Measurements from ENCODE around the gene TMED5.
"Not testable (repeated sequence)": the region's sequence is repeated elsewhere in the genome, so short reads cannot be mapped to it uniquely, and the experiment has no call there.

TMED5 gene

DNA sequence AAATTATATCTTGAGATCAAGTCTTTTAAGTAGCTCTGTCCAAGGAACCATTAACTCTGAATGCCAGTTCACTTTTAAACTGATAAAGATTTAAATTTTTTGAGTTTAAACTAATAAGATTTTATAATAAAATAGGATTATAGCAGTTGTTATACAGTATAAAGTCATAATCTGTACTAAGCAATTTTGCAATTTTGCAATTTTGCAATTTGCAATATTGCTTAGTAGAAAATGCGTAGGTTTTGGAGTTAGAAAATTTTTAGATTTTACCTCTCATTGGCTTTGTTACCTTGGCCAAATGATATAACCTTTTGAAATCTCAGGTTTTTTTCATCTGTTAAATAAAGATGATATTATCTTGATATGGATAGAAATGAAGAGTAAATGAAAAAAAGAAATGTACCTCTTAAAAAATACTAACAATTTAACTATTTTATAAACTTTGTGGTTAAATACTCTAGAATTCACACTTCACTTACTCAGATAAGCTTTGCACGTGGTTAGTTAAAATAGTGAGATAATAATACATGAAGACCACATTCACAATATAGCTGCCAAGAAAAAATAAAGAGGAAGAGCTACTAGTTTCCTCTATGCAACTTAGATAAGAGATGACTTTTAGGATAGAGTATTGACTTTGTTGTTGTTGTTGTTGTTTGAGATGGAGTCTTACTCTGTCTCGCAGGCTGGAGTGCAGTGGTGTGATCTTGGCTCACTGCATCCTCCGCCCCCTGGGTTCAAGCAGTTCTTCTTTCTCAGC, 14.2 kb upstream of the TMED5 start:
- DNase-seq (ENCODE audit: low read depth in 2 of 2): no peak
- no peak overlapping the region for H3K4me3 ChIP-seq (replicated peaks in 1 of 2; ENCODE audit: low read depth in 2 of 2, low read length in 2 of 2)
- TF ChIP-seq, protein P1, sequence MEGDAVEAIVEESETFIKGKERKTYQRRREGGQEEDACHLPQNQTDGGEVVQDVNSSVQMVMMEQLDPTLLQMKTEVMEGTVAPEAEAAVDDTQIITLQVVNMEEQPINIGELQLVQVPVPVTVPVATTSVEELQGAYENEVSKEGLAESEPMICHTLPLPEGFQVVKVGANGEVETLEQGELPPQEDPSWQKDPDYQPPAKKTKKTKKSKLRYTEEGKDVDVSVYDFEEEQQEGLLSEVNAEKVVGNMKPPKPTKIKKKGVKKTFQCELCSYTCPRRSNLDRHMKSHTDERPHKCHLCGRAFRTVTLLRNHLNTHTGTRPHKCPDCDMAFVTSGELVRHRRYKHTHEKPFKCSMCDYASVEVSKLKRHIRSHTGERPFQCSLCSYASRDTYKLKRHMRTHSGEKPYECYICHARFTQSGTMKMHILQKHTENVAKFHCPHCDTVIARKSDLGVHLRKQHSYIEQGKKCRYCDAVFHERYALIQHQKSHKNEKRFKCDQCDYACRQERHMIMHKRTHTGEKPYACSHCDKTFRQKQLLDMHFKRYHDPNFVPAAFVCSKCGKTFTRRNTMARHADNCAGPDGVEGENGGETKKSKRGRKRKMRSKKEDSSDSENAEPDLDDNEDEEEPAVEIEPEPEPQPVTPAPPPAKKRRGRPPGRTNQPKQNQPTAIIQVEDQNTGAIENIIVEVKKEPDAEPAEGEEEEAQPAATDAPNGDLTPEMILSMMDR (IDR thresholded peaks at IDR 0.05; ENCODE audit: low read depth, low read length): no peak

DNA sequence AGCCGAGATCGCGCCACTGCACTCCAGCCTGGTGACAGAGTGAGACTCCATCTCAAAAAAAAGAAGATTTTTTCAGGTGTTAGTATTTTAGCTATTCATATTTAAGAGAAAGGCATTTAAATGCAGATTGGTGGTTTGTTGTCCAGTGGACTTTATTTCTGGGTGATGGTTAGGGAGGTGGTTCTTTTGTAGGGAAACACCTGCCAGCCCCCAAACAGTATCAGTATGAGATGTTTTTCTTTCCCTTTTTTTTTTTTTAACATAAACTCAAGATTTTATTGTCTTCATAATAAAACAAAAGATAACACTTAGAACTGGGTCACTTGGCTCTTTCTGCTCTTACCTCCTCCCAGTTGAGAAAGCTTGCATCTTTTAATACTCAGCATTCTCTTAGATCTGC, 10.2 kb upstream of the TMED5 start:
- no peak overlapping the region for H3K4me3 ChIP-seq (replicated peaks in 1 of 2; ENCODE audit: low read depth in 2 of 2, low read length in 2 of 2)
- DNase-seq (ENCODE audit: low read depth in 2 of 2): no peak
- TF ChIP-seq, protein P1 (IDR thresholded peaks at IDR 0.05; ENCODE audit: low read depth, low read length): no peak

DNA sequence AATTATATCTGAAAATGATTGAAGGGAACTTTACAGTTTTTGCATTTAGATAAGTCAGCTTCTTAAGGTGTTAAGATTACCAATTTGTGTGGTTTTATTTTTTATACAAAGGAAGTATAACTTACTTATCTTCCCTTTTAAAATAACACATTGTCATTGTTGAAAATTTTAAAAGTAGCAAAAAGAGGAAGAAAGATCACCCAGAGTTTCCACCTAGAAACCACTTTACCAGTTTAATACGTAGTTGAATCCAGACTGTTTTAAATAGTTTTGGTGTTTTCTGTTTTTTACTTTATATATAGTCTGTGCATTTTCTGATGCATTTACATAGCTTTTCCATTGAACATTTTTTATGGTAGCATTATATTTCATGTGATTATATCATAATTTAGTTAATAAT, 6.5 kb upstream of the TMED5 start:
- TF ChIP-seq, protein P1 (IDR thresholded peaks at IDR 0.05; ENCODE audit: low read depth, low read length): no peak
- no peak for DNase-seq (ENCODE audit: low read depth in 2 of 2)

DNA sequence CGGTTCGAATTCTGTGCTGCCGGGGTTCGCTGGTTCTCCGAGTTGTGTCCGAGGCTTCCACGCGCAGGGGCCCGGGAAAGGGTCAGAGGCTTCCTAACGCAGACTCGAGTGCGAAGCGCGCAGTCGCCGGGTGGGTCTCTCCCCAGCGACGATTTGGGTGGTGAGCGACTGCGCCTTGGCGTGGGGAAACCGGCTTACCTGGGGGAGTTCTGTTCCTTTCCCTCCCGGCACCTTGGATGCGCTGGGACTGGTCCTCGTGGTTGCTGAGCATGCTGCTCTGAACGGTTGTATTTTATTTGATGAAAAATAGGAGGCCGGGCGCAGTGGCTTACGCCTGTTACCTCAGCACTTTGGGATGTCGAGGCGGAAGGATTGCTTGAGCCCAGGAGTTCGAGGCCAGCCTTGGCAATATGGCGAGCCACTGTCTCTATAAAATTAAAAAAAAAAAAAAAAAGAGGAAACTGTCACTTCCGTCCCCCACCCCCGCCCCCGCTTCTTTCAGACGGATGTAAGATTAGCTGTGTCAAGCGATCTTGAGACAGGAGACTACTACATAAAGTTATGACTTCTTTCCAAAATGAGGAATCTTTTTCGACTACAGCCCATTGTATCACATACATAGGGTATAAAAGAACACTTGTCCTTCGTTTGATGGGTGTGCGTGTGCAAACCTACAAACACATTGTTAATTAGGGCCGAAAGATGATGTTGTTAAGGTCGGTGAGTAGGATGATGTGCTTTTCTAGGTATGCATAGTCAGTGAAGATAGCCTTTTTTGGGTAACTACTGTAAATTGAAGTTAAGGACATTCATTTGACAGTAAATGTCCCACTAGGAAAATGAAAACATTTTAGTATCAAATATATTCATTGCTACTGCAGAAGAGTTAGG, 755 bp upstream of the TMED5 start, which contains the start of gene CCDC18:
Gene CCDC18, plus strand, starts transcription at position 2 of the 891 bp plus-strand sequence. CDS start 2,638 bp downstream, outside the sequence.
- DNase-seq (ENCODE audit: low read depth in 2 of 2): peak; percentile 28 to 65
- TF ChIP-seq, protein P1 (IDR thresholded peaks at IDR 0.05; ENCODE audit: low read depth, low read length): no peak
- H3K4me3 ChIP-seq (replicated peaks in 1 of 2; ENCODE audit: low read depth in 2 of 2, low read length in 2 of 2): peak within 1 kb of the TSS; percentile 88 to 100

More for the DNA sequence above, 6.5 kb upstream of the TMED5 start:
- no peak overlapping the region for H3K4me3 ChIP-seq (replicated peaks in 1 of 2; ENCODE audit: low read depth in 2 of 2, low read length in 2 of 2)

DNA sequence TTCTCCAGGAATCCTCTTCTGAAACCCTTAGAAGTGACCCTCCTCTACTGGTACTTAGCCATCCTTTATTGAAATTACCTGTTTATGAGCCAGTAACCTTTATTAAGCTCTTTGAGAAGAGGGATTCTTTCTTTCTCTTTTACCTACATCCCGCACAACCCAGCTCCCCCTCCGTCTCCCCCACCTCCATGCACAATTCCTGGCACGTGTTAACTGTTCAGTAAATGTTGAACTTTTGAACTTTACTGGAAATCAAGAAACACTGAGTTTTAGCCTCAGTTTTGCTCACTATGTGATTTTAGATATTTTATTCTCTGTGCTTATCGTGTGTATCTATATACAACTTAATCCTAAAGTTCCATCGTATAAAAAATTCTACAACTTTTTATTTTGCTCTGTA, 1.8 kb downstream of the TMED5 start:
- TF ChIP-seq, protein P1 (IDR thresholded peaks at IDR 0.05; ENCODE audit: low read depth, low read length): no peak
- DNase-seq (ENCODE audit: low read depth in 2 of 2): peak; percentile 10 to 41
- peak overlapping the region; percentile 88 to 100 for H3K4me3 ChIP-seq (replicated peaks in 1 of 2; ENCODE audit: low read depth in 2 of 2, low read length in 2 of 2)

DNA sequence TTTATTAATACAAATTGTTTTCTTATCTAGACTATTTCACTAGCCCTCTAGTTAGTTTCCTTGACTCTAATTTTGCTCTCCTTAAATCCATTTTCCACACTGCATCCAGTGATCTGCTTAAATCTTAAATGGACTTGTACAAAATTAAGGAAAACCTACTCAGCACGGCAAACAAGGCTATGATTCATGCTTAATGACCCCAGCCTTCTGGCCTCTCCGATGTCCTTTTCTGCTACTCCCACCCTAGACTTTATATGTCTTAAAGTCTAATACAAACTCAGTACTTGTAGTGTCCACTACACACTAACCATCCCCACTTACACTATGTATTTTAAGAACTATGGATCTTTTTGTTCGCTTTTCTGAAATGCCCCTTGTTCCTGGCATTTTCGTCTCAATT, 2.2 kb downstream of the TMED5 start:
- peak overlapping the region; percentile 88 to 100 for H3K4me3 ChIP-seq (replicated peaks in 1 of 2; ENCODE audit: low read depth in 2 of 2, low read length in 2 of 2)
- TF ChIP-seq, protein P1 (IDR thresholded peaks at IDR 0.05; ENCODE audit: low read depth, low read length): no peak
- peak; percentile 49 to 59 for DNase-seq (ENCODE audit: low read depth in 2 of 2)

DNA sequence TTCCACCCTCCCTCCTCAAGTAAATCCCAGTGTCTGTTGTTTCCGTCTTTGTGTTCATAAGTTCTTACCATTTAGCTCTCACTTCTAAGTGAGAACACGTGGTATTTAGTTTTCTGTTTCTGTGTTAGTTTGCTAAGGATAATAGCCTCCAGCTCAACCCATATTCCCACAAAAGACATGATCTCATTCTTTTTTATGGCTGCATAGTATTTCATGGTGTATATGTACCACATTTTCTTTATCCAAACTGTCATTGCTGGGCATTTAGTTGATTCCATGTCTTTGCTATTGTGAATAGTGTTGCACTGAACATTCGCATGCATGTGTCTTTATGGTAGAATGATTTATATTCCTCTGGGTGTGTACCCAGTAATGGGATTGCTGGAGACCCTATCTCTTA, 5.6 kb downstream of the TMED5 start:
- DNase-seq (ENCODE audit: low read depth in 2 of 2); H3K4me3 ChIP-seq (replicated peaks in 1 of 2; ENCODE audit: low read depth in 2 of 2, low read length in 2 of 2): not testable (repeated sequence)
